Common myeloid progenitor, CD34-positive (primary cell): ENCODE results near the gene ADGRL1.
"Not testable (repeated sequence)": the region's sequence is repeated elsewhere in the genome, so short reads cannot be mapped to it uniquely, and the experiment has no call there.

Experiments used
- CTCF ChIA-PET: fragments of 350-600 bp; sonication (Branson Sonifier 250); formaldehyde crosslinking; loops from one replicate; lab custom pipeline; 2021; ENCODE audit warnings: antibody characterized with exemption; lab: Charles Lee
- POLR2A ChIA-PET: fragments of 350-600 bp; sonication (Branson Sonifier 250); formaldehyde crosslinking; loops from one replicate; lab custom pipeline; 2021; ENCODE audit warnings: antibody characterized with exemption; lab: Charles Lee
- DNase-seq, 3 donors: peaks; one replicate each; pipeline versions ENCODE4 v3.0.0 to v3.0.0-alpha.2; 2013
- H3K27ac ChIP-seq, 2 experiments: 1 replicate in 1 of 2; 2 replicates in 1 of 2; pipeline ENCODE4 v1.7.0; 2013; ENCODE audit warnings: inconsistent platforms in 2 of 2, low read length in 2 of 2, mild to moderate bottlenecking in 2 of 2, low read depth in 1 of 2, moderate library complexity in 1 of 2; ENCODE audit not compliant: severe bottlenecking in 2 of 2, insufficient read depth in 1 of 2, poor library complexity in 1 of 2
- H3K27me3 ChIP-seq, 5 experiments: replicated peaks in 2 of 5; 1 replicate in 3 of 5; 2 replicates in 2 of 5; pipeline versions ENCODE4 v1.6.1 to v1.7.0; 2013; ENCODE audit warnings: low read length in 4 of 5, mild to moderate bottlenecking in 2 of 5, moderate library complexity in 2 of 5, inconsistent platforms in 1 of 5; ENCODE audit not compliant: insufficient read depth in 5 of 5, control insufficient read depth in 4 of 5
- H3K36me3 ChIP-seq, 4 experiments: 1 replicate in 2 of 4; 2 replicates in 2 of 4; pipeline versions ENCODE4 v1.6.1 to v1.7.0; 2013; ENCODE audit warnings: low read length in 3 of 4, control low read depth in 1 of 4, mild to moderate bottlenecking in 1 of 4; ENCODE audit not compliant: control insufficient read depth in 4 of 4, insufficient read depth in 4 of 4
- H3K4me1 ChIP-seq, 4 experiments: 1 replicate in 3 of 4; 2 replicates in 1 of 4; pipeline versions ENCODE4 v1.6.1 to v1.7.1; 2013; ENCODE audit warnings: low read length in 3 of 4, mild to moderate bottlenecking in 3 of 4, control low read depth in 1 of 4, inconsistent platforms in 1 of 4, moderate library complexity in 1 of 4; ENCODE audit not compliant: control insufficient read depth in 4 of 4, insufficient read depth in 4 of 4; ENCODE audit errors: control extremely low read depth in 1 of 4
- H3K4me3 ChIP-seq, 7 experiments: 1 replicate in 4 of 7; 2 replicates in 3 of 7; pipeline versions ENCODE4 v1.5.1 to v1.7.0; 2013; ENCODE audit warnings: mild to moderate bottlenecking in 7 of 7, low read length in 6 of 7, moderate library complexity in 6 of 7, inconsistent platforms in 2 of 7, low read depth in 2 of 7, control low read depth in 1 of 7; ENCODE audit not compliant: insufficient read depth in 4 of 7, control insufficient read depth in 1 of 7; ENCODE audit errors: extremely low read depth in 1 of 7
- H3K9me3 ChIP-seq, 5 experiments: 1 replicate in 4 of 5; 2 replicates in 1 of 5; pipeline versions ENCODE4 v1.6.1 to v1.7.1; 2013; ENCODE audit warnings: low read length in 4 of 5, mild to moderate bottlenecking in 2 of 5, inconsistent platforms in 1 of 5, low read depth in 1 of 5, moderate library complexity in 1 of 5; ENCODE audit not compliant: control insufficient read depth in 4 of 5, insufficient read depth in 2 of 5; ENCODE audit errors: control extremely low read depth in 1 of 5
- WGBS: methylation state at CpG from one replicate; pipeline ENCODE4 v1.1.5; 2013; ENCODE audit not compliant: insufficient coverage; 5-methylcytosine and 5-hydroxymethylcytosine counted together

The ADGRL1 gene

GRCh38 chr19:14185158-14185557 lies 20.8 kb downstream of the ADGRL1 start:
- POLR2A ChIA-PET: no interaction called here
- H3K36me3 ChIP-seq: peaks cover 0 to 3% (median 0%) of the 10 kb centered on the region in 4 experiments
- H3K27me3 ChIP-seq: no peaks in the 10 kb centered on the region
- H3K9me3 ChIP-seq: no peaks in the 10 kb centered on the region
- peaks cover 0 to 16% (median 11%) of the 10 kb centered on the region in 4 experiments for H3K4me1 ChIP-seq
- CTCF ChIA-PET: interaction anchor here (0.8 to 2.8 kb wide), 5 partner anchors 9 to 48 kb away, joined by 3 to 8 read pairs (median 4); partner anchors contain the start of gene ASF1B
- H3K27ac ChIP-seq: no peak overlapping the region
- H3K4me3 ChIP-seq: no peak overlapping the region
- 100% methylated on average over 5 of the region's 5 CpGs for WGBS
- no peak for DNase-seq

- Histone ChIP-seq H3K4me1 (peaks cover 0 to 16% (median 11%) of the 10 kb centered on the region in 4 experiments), H3K27me3 (no peaks in the 10 kb centered on the region), H3K27ac (no peak overlapping the region), H3K36me3 (peaks cover 0 to 3% (median 0%) of the 10 kb centered on the region in 4 experiments), H3K4me3 (no peak overlapping the region), H3K9me3 (no peaks in the 10 kb centered on the region)
- 95% methylated on average over 3 of the region's 14 CpGs for WGBS
- ChIA-PET CTCF (interaction anchor here (0.6 to 1.7 kb wide), 3 partner anchors 33 to 282 kb away, joined by 3 read pairs; no protein-coding TSS in a partner anchor), POLR2A (interaction anchor here (0.8 kb wide), 1 partner anchor 18 kb away, joined by 4 read pairs; no protein-coding TSS in a partner anchor)
- peak in 2 of 3 donors; percentile 71 to 80 for DNase-seq
Observed at GRCh38 chr19:14183741-14184350, 22.1 kb downstream of the ADGRL1 start.

GRCh38 chr19:14182476-14182875 lies 23.5 kb downstream of the ADGRL1 start:
- peaks cover 0 to 6% (median 3%) of the 10 kb centered on the region in 4 experiments for H3K36me3 ChIP-seq
- peaks cover 0 to 10% (median 6%) of the 10 kb centered on the region in 4 experiments for H3K4me1 ChIP-seq
- no peaks in the 10 kb centered on the region for H3K9me3 ChIP-seq
- no peak for DNase-seq
- no peak overlapping the region for H3K27ac ChIP-seq
- POLR2A ChIA-PET: no interaction called here
- no peaks in the 10 kb centered on the region for H3K27me3 ChIP-seq
- WGBS: 91% methylated on average over 6 of the region's 8 CpGs
- H3K4me3 ChIP-seq: no peak overlapping the region
- CTCF ChIA-PET: interaction anchor here (1.2 kb wide), 1 partner anchor 168 kb away, joined by 3 read pairs; no protein-coding TSS in a partner anchor

- POLR2A ChIA-PET: no interaction called here
- no peaks in the 10 kb centered on the region for H3K9me3 ChIP-seq
- DNase-seq: no peak
- H3K27ac ChIP-seq: no peak overlapping the region
- 94% methylated on average over 5 of the region's 6 CpGs for WGBS
- no peaks in the 10 kb centered on the region for H3K27me3 ChIP-seq
- H3K4me3 ChIP-seq: no peak overlapping the region
- peaks cover 0 to 9% (median 4%) of the 10 kb centered on the region in 4 experiments for H3K4me1 ChIP-seq
- CTCF ChIA-PET: no interaction called here
- H3K36me3 ChIP-seq: peaks cover 0 to 11% (median 7%) of the 10 kb centered on the region in 4 experiments
Observed at GRCh38 chr19:14181906-14182305, 24.1 kb downstream of the ADGRL1 start.

- H3K27me3 ChIP-seq, DNase-seq, H3K4me1 ChIP-seq, POLR2A ChIA-PET, H3K27ac ChIP-seq, CTCF ChIA-PET, H3K4me3 ChIP-seq, H3K9me3 ChIP-seq: not testable (repeated sequence)
- H3K36me3 ChIP-seq: peaks cover 0 to 15% (median 7%) of the 10 kb centered on the region in 4 experiments
- WGBS: 97% methylated on average over 7 of the region's 12 CpGs
Observed at GRCh38 chr19:14181199-14181598, 24.8 kb downstream of the ADGRL1 start.

- 98% methylated on average over 16 of the region's 23 CpGs for WGBS
- DNase-seq: no peak
- Histone ChIP-seq H3K9me3 (no peaks in the 10 kb centered on the region), H3K4me3 (no peak overlapping the region), H3K27ac (no peak overlapping the region), H3K4me1 (no peaks in the 10 kb centered on the region), H3K27me3 (no peaks in the 10 kb centered on the region), H3K36me3 (peaks cover 0 to 36% (median 17%) of the 10 kb centered on the region in 4 experiments)
- ChIA-PET CTCF (no interaction called here), POLR2A (no interaction called here)
Observed at GRCh38 chr19:14177496-14178074, 28.4 kb downstream of the ADGRL1 start.

- H3K9me3 ChIP-seq: peaks cover 0 to 2% (median 0%) of the 10 kb centered on the region in 5 experiments
- ChIA-PET POLR2A (no interaction called here), CTCF (interaction anchor here (0.7 kb wide), 1 partner anchor 39 kb away, joined by 3 read pairs; the partner anchor contains the start of gene ASF1B)
- H3K36me3 ChIP-seq: peaks cover 0 to 55% (median 29%) of the 10 kb centered on the region in 4 experiments
- WGBS: 94% methylated on average over 6 of the region's 6 CpGs
- no peak overlapping the region for H3K27ac ChIP-seq
- no peaks in the 10 kb centered on the region for H3K27me3 ChIP-seq
- DNase-seq: no peak
- no peaks in the 10 kb centered on the region for H3K4me1 ChIP-seq
- no peak overlapping the region for H3K4me3 ChIP-seq
Observed at GRCh38 chr19:14175351-14175792, 30.6 kb downstream of the ADGRL1 start.
